ENCODE measurements around the gene PRDM16. TPM values are rescaled to one million over a fixed set of nuclear protein-coding genes. Genes with fewer than 3 reads are reported as not detected.
A peak's percentile ranks its signal among the peaks of the same experiment; 100 is the strongest.

Gene PRDM16
- total RNA-seq, 1 donor from 2014 or later: 18.3 TPM

DNA sequence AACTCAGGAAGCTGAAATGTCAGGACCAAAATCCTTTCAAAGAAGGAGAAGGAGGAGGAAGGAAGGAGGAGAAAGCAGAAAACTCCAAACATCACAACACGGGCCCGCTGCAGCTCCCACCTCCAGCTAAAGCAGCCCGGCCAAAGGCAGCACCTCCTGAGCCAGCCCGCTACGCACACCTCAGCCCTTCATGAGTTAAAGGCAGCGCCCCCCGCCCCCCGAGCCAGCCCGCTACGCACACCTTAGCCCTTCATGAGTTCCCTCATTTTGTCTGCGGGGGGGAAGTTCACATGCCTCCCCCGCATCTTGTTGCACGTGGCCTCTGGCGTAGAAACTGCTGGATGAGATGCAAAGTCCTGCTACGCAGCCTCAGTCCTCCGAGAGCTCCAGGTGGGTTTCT lies 294.8 kb downstream of the PRDM16 start:
- Mint-ChIP-seq H3K27ac (ENCODE audit: unreplicated experiment) (peak overlapping the region; percentile 2), H3K4me3 (ENCODE audit: unreplicated experiment) (no peak overlapping the region), H3K36me3 (ENCODE audit: low read depth) (peaks cover 6% of the 10 kb centered on the region), H3K27me3 (ENCODE audit: low read depth) (peaks cover 9% of the 10 kb centered on the region), H3K9me3 (ENCODE audit: low read depth) (no peaks in the 10 kb centered on the region), H3K4me1 (ENCODE audit: low read depth) (peaks cover 43% of the 10 kb centered on the region)
- TF ChIP-seq, protein P1, sequence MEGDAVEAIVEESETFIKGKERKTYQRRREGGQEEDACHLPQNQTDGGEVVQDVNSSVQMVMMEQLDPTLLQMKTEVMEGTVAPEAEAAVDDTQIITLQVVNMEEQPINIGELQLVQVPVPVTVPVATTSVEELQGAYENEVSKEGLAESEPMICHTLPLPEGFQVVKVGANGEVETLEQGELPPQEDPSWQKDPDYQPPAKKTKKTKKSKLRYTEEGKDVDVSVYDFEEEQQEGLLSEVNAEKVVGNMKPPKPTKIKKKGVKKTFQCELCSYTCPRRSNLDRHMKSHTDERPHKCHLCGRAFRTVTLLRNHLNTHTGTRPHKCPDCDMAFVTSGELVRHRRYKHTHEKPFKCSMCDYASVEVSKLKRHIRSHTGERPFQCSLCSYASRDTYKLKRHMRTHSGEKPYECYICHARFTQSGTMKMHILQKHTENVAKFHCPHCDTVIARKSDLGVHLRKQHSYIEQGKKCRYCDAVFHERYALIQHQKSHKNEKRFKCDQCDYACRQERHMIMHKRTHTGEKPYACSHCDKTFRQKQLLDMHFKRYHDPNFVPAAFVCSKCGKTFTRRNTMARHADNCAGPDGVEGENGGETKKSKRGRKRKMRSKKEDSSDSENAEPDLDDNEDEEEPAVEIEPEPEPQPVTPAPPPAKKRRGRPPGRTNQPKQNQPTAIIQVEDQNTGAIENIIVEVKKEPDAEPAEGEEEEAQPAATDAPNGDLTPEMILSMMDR (IDR thresholded peaks at IDR 0.05): no peak
- no peak for DNase-seq (ENCODE audit: low spot score)

DNA sequence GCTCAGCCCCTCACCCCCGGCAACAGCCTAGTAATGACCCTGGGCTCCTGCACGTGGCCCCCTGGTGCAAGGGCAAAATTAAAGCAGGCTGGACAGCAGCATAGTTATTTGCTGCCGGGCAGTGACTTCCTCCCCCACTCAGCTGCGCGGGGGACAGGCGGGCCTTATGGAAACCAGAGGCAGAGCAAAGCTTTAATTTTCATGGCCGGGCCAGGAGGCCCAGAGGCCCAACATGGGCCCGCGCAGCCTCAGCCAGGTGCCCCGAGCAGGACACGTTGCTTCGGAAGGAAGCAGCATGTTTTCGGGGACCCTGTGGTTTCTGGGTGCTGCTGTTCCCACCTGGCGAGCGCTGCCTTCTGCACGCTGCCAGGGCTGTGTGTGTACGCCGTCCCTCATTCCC lies 295.5 kb downstream of the PRDM16 start:
- Mint-ChIP-seq H3K27ac (ENCODE audit: unreplicated experiment) (no peak overlapping the region), H3K36me3 (ENCODE audit: low read depth) (peaks cover 4% of the 10 kb centered on the region), H3K27me3 (ENCODE audit: low read depth) (peaks cover 9% of the 10 kb centered on the region), H3K4me3 (ENCODE audit: unreplicated experiment) (no peak overlapping the region), H3K4me1 (ENCODE audit: low read depth) (peaks cover 48% of the 10 kb centered on the region), H3K9me3 (ENCODE audit: low read depth) (no peaks in the 10 kb centered on the region)
- DNase-seq (ENCODE audit: low spot score): no peak
- TF ChIP-seq, protein P1 (IDR thresholded peaks at IDR 0.05): no peak

DNA sequence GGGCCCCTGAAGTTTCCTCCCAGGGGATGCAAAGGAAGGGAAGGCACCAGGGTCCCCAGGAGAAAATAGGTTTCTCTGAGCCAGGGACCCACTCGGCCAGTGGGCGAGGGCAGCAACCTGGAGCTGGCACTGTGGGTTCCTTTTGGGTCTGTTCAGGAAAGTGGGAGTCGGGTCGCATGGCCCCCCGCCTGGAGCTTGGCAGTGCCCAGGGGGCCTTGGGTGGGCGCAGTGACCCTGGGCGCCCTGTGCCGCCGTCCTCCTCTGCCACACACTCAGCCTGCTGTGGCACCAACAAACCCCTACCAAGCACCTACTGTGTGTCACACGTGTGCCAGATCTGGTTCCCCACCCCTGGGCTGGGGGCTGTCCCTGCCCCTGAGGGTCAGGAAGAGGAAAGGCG lies 296.0 kb downstream of the PRDM16 start:
- TF ChIP-seq, protein P1 (IDR thresholded peaks at IDR 0.05): no peak
- Mint-ChIP-seq H3K27me3 (ENCODE audit: low read depth) (peaks cover 9% of the 10 kb centered on the region), H3K4me1 (ENCODE audit: low read depth) (peaks cover 52% of the 10 kb centered on the region), H3K27ac (ENCODE audit: unreplicated experiment) (peak overlapping the region; percentile 63), H3K9me3 (ENCODE audit: low read depth) (no peaks in the 10 kb centered on the region), H3K4me3 (ENCODE audit: unreplicated experiment) (no peak overlapping the region), H3K36me3 (ENCODE audit: low read depth) (peaks cover 4% of the 10 kb centered on the region)
- DNase-seq (ENCODE audit: low spot score): no peak

DNA sequence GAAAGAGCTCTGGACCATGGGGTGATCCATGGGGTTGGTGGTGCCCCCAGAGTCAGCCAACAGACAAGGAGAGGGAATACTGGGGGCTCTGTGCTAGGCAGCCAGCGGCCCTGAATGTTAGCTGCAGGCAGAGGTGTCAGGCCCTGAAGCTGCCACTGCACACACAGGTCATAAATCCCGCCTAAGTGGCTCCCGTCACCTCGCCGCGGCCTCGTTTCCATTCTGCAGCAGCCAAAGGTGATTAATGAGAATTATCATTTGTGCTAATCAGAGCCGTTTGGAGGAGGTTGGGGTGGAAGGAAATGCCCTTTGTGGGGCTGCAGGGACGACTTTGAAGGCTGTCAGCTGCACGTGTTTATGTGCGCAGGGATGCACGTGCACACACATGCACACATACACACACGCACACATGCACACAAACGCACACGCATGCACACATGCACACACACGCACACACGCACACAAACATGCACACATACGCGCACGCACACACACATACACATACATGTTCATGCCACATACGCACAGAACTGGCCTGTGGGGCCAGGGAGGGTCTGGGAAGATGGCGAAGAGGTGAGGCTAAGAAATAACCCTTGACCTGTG lies 296.6 kb downstream of the PRDM16 start:
- H3K4me1 Mint-ChIP-seq (ENCODE audit: low read depth): peaks cover 58% of the 10 kb centered on the region
- no peaks in the 10 kb centered on the region for H3K9me3 Mint-ChIP-seq (ENCODE audit: low read depth)
- H3K27me3 Mint-ChIP-seq (ENCODE audit: low read depth): peaks cover 9% of the 10 kb centered on the region
- TF ChIP-seq, protein P1 (IDR thresholded peaks at IDR 0.05): no peak
- H3K27ac Mint-ChIP-seq (ENCODE audit: unreplicated experiment): peak overlapping the region; percentile 96
- peaks cover 4% of the 10 kb centered on the region for H3K36me3 Mint-ChIP-seq (ENCODE audit: low read depth)
- peak overlapping the region; percentile 40 for H3K4me3 Mint-ChIP-seq (ENCODE audit: unreplicated experiment)
- DNase-seq (ENCODE audit: low spot score): no peak

DNA sequence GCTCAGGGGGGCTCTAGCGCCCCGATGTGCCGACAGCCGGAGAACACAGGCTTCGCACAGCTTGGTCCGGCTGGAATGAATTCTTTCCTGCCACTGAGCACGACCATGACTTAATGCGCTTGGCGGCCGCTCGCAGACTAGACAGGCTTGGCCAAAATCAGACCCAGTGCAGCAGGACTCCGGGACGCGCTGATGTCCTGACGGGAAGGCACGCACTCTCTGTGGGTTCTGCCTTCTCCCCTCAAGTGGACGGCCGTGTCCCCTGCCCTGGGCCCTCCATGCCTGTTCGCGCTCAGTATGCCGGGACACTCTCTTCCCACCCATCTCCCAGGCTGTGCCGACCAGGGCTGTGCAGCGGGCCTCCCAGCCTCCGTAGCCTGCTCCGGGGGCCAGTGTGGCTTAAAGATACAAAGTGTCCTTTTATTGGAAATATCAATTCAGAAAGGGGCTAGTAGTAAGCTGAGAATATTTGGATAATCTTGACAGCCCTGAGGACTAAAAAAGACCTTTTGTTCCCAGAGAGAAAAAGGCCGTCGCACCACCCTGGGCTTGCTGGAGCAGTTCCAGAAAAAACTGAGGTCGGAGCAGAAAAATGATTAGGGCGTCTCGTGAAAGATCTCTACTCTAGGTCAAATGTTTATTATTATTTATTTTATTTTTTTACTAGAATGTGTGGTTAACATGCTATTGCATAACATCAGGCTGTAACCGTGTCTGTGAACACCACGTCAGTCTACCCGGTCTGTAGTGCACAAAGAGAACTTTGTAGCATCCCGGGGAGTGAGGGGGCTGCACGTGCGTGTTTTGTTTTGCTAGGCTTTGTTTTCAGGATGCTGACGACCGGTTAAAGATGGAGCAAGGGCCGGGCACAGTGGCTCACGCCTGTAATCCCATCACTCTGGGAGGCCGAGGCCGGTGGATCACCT lies 297.4 kb downstream of the PRDM16 start:
- H3K36me3 Mint-ChIP-seq (ENCODE audit: low read depth): peaks cover 4% of the 10 kb centered on the region
- peak overlapping the region; percentile 40 for H3K4me3 Mint-ChIP-seq (ENCODE audit: unreplicated experiment)
- H3K27me3 Mint-ChIP-seq (ENCODE audit: low read depth): peaks cover 7% of the 10 kb centered on the region
- TF ChIP-seq, protein P1 (IDR thresholded peaks at IDR 0.05): no peak
- peaks cover 61% of the 10 kb centered on the region for H3K4me1 Mint-ChIP-seq (ENCODE audit: low read depth)
- peaks cover 4% of the 10 kb centered on the region for H3K9me3 Mint-ChIP-seq (ENCODE audit: low read depth)
- DNase-seq (ENCODE audit: low spot score): no peak
- peak overlapping the region; percentile 96 for H3K27ac Mint-ChIP-seq (ENCODE audit: unreplicated experiment)
